HG03442 (cell line): ENCODE results near the gene RBM4.
A peak's percentile ranks its signal among the peaks of the same experiment; 100 is the strongest.
"Not testable (repeated sequence)": the region's sequence is repeated elsewhere in the genome, so short reads cannot be mapped to it uniquely, and the experiment has no call there.

Experiments used
- ATAC-seq: cut with Tn5 transposase; IDR thresholded peaks from one replicate; pipeline ENCODE4 v1.9.1; 2021; ENCODE audit warnings: mild to moderate bottlenecking, moderate library complexity; ENCODE audit not compliant: unreplicated experiment

RBM4 gene

GRCh38 chr11:66616379-66617154, 21.9 kb upstream of the RBM4 start, which contains the start of gene RBM14:
TSS of gene RBM14 (plus strand) at chr11:66616630. CDS start at chr11:66616721, 91 bp downstream.
- ATAC-seq, result peak; percentile 88

DNA sequence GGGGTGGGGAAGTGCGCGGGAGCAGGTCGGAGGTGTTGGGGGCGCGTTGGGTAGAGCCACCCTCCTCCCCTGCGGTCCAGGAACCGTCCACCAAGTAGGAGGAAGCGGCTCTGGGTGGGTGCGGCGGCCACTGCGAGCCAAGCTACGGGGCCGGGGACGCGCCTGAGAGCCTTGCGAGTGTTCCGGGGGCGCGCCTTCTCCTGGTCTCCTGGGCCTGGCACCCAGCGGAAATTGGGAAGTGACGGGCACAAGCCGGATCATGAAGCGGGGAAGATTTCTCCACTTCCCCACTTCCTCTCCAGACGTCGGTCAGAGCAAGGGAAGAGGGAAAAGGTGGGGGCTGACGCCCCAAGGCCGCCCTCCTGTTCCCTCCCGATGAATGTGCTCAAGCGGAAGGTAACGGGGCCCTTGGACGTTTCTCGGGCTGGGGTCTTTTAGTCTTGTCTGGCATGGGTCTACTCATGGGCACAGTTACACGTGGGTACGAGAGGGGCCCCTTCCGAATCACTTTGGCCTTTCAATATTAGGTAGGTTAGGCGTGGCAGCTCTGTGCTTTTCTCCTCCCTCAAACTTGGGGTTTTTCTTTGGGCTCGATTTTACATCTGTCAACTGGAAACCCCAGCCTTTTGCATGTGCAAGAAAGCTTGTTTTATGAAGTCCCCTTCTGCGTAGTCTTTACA, 21.2 kb upstream of the RBM4 start:
- ATAC-seq, result no peak

- ATAC-seq, result no peak
Observed at GRCh38 chr11:66619080-66619554, 19.4 kb upstream of the RBM4 start.

DNA sequence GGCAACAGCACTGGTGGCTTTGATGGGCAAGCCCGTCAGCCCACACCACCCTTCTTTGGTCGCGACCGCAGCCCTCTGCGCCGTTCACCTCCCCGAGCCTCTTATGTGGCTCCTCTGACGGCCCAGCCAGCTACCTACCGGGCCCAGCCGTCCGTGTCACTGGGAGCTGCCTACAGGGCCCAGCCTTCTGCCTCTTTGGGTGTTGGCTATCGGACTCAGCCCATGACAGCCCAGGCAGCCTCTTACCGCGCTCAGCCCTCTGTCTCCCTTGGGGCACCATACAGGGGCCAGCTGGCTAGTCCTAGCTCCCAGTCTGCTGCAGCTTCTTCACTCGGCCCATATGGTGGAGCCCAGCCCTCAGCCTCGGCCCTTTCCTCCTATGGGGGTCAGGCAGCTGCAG, 14.1 kb upstream of the RBM4 start:
- no peak for ATAC-seq

- no peak for ATAC-seq
Observed at GRCh38 chr11:66625041-66625751, 13.3 kb upstream of the RBM4 start.

- no peak for ATAC-seq
Observed at GRCh38 chr11:66625752-66626149, 12.8 kb upstream of the RBM4 start.

GRCh38 chr11:66626382-66626781, 12.1 kb upstream of the RBM4 start:
- no peak for ATAC-seq

- ATAC-seq, result no peak
Observed at GRCh38 chr11:66626926-66627325, 11.6 kb upstream of the RBM4 start.

DNA sequence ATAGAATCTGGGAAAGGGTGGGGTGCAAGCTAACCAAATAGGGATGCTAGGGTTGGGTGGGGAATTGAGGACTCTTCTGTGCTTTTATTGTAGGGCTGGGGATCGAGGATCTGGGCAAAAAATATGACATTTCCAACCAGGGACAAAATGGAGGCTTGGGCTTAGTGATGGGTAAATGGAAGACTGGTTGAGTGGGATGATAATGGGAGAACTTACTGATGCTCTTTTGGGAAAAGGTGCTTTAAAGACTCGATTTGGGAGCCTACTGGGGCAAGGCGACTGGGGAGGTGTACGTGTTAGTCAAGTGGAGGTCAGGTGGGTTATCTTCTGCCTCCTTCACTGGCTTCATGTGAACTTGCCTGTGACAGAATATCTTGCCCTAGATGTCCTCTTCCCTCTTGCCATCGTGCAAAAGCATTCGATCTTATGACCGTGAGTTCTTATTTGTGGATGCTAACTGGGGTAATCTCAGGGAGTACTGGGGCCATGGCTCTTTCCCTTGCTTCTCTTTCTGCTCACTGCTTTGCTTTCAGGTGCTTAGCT, 10.4 kb upstream of the RBM4 start:
- no peak for ATAC-seq

GRCh38 chr11:66629356-66629755, 9.1 kb upstream of the RBM4 start:
- no peak for ATAC-seq

- no peak for ATAC-seq
Observed at GRCh38 chr11:66631883-66632282, 6.6 kb upstream of the RBM4 start.

- ATAC-seq, result no peak
Observed at GRCh38 chr11:66632952-66633351, 5.6 kb upstream of the RBM4 start.

- no peak for ATAC-seq
Observed at GRCh38 chr11:66636411-66636810, 2.1 kb upstream of the RBM4 start.

DNA sequence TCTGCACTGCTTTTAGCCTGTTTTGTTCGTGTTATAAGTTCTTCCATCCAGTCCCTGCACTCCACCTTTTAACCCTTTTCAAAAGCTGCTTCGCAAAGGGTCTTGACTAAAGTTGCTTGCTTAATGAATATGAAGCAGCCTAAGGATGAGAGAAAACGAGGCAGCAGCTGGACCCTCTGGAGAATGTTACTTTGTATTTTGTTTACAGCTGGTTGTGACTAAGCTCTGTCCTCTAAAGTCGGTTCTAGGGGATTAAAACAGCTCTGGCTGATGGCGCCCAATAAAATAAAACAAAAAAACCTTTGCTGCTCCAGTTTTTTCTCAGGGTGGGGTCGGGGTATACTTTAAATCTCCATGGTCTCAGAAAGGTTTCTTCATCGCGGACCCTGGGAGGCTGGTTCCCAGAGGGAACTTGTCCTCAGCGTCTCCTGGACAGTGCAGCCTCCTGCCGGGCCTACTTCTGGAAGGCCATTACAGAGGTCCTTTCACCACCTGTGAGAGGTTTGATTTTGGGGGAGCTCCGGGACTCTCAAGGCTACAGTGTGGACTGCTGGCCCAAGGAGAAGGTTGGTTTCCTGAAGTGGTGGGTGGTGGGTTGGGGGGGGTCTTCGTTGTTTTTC, 836 bp upstream of the RBM4 start:
- ATAC-seq, result no peak

GRCh38 chr11:66639066-66639813, 737 bp downstream of the RBM4 start:
- no peak for ATAC-seq

GRCh38 chr11:66639814-66640340, 1.4 kb downstream of the RBM4 start:
- not testable (repeated sequence) for ATAC-seq

DNA sequence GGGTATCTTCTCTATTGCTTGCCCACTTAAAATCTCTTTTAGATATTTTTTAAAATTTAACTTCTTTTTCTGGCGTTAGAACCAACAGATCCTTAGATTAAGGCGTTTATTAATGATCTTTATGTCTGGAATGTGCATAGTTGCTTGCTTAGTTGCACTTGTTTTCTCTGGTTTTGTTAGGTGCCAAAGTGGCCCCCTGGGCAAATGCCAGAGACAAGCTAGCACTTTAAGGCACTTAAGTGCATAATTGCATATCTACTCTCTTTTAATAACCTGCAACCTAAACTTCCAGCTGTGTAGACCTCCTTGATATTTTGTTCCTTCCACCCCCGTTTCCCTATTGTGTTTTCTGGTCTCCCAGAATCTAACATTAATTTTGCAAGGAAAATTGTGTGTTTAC, 3.3 kb downstream of the RBM4 start:
- ATAC-seq, result no peak

- no peak for ATAC-seq
Observed at GRCh38 chr11:66643745-66644437, 5.4 kb downstream of the RBM4 start.

- ATAC-seq, result no peak
Observed at GRCh38 chr11:66646828-66647227, 8.3 kb downstream of the RBM4 start.
